Endothelial cell of umbilical vein (primary cell): ENCODE measurements around the gene ARL5C. TPM values are rescaled to one million over a fixed set of nuclear protein-coding genes. Genes with fewer than 3 reads are reported as not detected.
A peak's percentile ranks its signal among the peaks of the same experiment; 100 is the strongest.

ENCODE experiments used
- BruUV-seq: library from RNA; stranded (reverse); fragments of 400-500 nt; replicated peaks from 2 replicates; lab custom pipeline; 2021; lab: Mats Ljungman, UMichigan
- CTCF ChIA-PET: fragments of 300-600, 350-600 bp; sonication (Branson Sonifier 250); formaldehyde crosslinking; loops from one replicate; lab custom pipeline; 2021; ENCODE audit warnings: antibody characterized with exemption, inconsistent platforms; lab: Charles Lee
- POLR2A ChIA-PET: fragments of 300-600, 350-600 bp; sonication (Branson Sonifier 250); formaldehyde crosslinking; loops from one replicate; lab custom pipeline; 2021; ENCODE audit warnings: antibody characterized with exemption, inconsistent platforms; lab: Charles Lee
- DNase-seq: peaks from one replicate; pipeline ENCODE4 v3.0.0-alpha.2; 2011; ENCODE audit warnings: low read depth, low spot score
- FAIRE-seq: peaks from 2 replicates; lab custom pipeline; 2011; peaks lifted over from hg19 to GRCh38; lab: Jason Lieb, UNC
- H2AFZ ChIP-seq: 2 replicates; pipeline ENCODE4 v1.6.0; 2012; ENCODE audit warnings: low read depth, low read length, control low read depth, inconsistent platforms
- H3K27ac ChIP-seq: 2 replicates; pipeline ENCODE4 v1.5.1; 2011; ENCODE audit warnings: low read depth, mild to moderate bottlenecking, control low read depth, low read length, moderate library complexity; ENCODE audit not compliant: insufficient read depth
- H3K27me3 ChIP-seq, 2 experiments: 2 replicates each; pipeline versions ENCODE4 v1.6.0 to v1.6.1; 2011; ENCODE audit warnings: low read length in 2 of 2, mixed read lengths in 1 of 2; ENCODE audit not compliant: control insufficient read depth in 2 of 2, insufficient read depth in 2 of 2
- H3K36me3 ChIP-seq, 2 experiments: 2 replicates in 1 of 2; 3 replicates in 1 of 2; pipeline ENCODE4 v1.5.1; 2011; ENCODE audit warnings: low read length in 2 of 2, mild to moderate bottlenecking in 1 of 2, moderate library complexity in 1 of 2; ENCODE audit not compliant: control insufficient read depth in 2 of 2, insufficient read depth in 2 of 2; ENCODE audit errors: extremely low read depth in 1 of 2
- H3K4me1 ChIP-seq: 3 replicates; pipeline ENCODE4 v1.5.1; 2011; ENCODE audit warnings: mild to moderate bottlenecking, low read length; ENCODE audit not compliant: control insufficient read depth, insufficient read depth; ENCODE audit errors: extremely low read depth
- H3K4me2 ChIP-seq: 2 replicates; pipeline ENCODE4 v1.6.1; 2011; ENCODE audit warnings: low read length, control low read depth, mixed read lengths; ENCODE audit not compliant: insufficient read depth
- H3K4me3 ChIP-seq, 3 experiments: fragments of 200-600 bp in 1 of 3; sonication (generic), shearing (Covaris generic) in 1 of 3; replicated peaks in 1 of 3; 2 replicates each; pipeline ENCODE4 v1.5.1; 2011 to 2016; ENCODE audit warnings: control low read depth in 3 of 3, low read length in 3 of 3, mild to moderate bottlenecking in 2 of 3, inconsistent platforms in 1 of 3, low read depth in 1 of 3, moderate library complexity in 1 of 3; ENCODE audit not compliant: insufficient read depth in 1 of 3
- H3K79me2 ChIP-seq: 2 replicates; pipeline ENCODE4 v1.6.0; 2012; ENCODE audit warnings: low read length, inconsistent platforms; ENCODE audit not compliant: control insufficient read depth, insufficient read depth
- H3K9ac ChIP-seq: replicated peaks from 2 replicates; pipeline ENCODE3; 2011; ENCODE audit warnings: low read length, control low read depth; ENCODE audit not compliant: insufficient read depth; ENCODE audit errors: extremely low read depth
- H3K9me1 ChIP-seq: replicated peaks from 3 replicates; pipeline ENCODE4 v1.6.0; 2011; ENCODE audit warnings: mild to moderate bottlenecking, low read length; ENCODE audit not compliant: control insufficient read depth, insufficient read depth; ENCODE audit errors: extremely low read depth
- H3K9me3 ChIP-seq: replicated peaks from 2 replicates; pipeline ENCODE4 v1.5.1; 2012; ENCODE audit warnings: low read length, inconsistent platforms; ENCODE audit not compliant: control insufficient read depth, insufficient read depth
- H4K20me1 ChIP-seq: replicated peaks from 2 replicates; pipeline ENCODE3; 2011; ENCODE audit warnings: mild to moderate bottlenecking, low read length; ENCODE audit not compliant: control insufficient read depth, insufficient read depth; ENCODE audit errors: extremely low read depth
- EZH2 ChIP-seq: IDR thresholded peaks from 2 replicates; pipeline ENCODE4 v1.6.1; 2012; ENCODE audit warnings: borderline replicate concordance, low read depth, mild to moderate bottlenecking, moderate library complexity, low read length, inconsistent platforms; ENCODE audit not compliant: severe bottlenecking
- MYC ChIP-seq: IDR thresholded peaks from one replicate; pipeline ENCODE4 v1.6.1; 2011; ENCODE audit warnings: mild to moderate bottlenecking, low read depth, low read length
- POLR2A ChIP-seq: IDR thresholded peaks from 2 replicates; pipeline ENCODE4 v1.6.1; 2012; ENCODE audit warnings: low read depth, mild to moderate bottlenecking, control low read depth, low read length
- POLR2AphosphoS5 ChIP-seq: IDR thresholded peaks from 2 replicates; pipeline ENCODE4 v1.6.1; 2012; ENCODE audit warnings: low read depth, mild to moderate bottlenecking, control low read depth, low read length, moderate library complexity; ENCODE audit not compliant: insufficient read depth
- dilution Hi-C: fragments of 300-500 bp; cut with MboI; formaldehyde crosslinking; loops from one replicate; pipeline ENCODE4 v1.15.0; 2019; ENCODE audit warnings: low sequenced_read_pairs; ENCODE audit not compliant: extremely low pct_ligation_motif_present
- intact Hi-C: fragments of 100-400 bp; cut with micrococcal nuclease; formaldehyde crosslinking; loops from one replicate; pipeline ENCODE4 v1.10.0; 2022
- polyA plus RNA-seq, 4 experiments: library from polyadenylated mRNA; depleted of rRNA in 3 of 4; stranded (reverse) in 3 of 4; unstranded in 1 of 4; fragments of >200 nt; gene quantifications; 2 replicates each; pipeline versions ENCODE4 v1.2.1 to v1.2.3, GENCODE V29; 2011 to 2012; ENCODE audit warnings: missing spikeins in 1 of 4
- total RNA-seq: library from RNA; stranded (reverse); gene quantifications from 2 replicates; pipeline ENCODE4 v1.2.3, GENCODE V29; 2021

Gene ARL5C
- total and polyA plus RNA-seq, 2 donors (not counting 3 experiments of a cell fraction or from before 2014, with no cell fraction given) = not detected

DNA sequence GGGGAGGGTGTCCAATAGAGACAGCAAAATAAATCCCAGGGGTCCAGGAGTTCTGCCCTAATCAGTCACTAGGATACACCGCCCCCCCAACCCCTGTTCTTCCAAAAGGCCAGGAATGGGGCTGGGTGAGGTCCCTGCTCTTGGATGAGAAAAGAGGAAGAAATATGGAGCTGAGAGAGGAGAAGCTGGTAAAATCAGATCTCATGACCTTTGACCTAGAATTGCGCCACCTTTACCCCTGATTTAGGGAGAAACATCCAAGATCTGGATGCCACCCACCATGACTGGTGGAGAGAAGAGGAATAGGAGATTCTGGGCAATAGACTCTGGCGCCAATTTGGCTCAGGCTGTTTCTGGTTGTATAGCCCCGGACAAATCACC lies 32.2 kb upstream of the ARL5C start:
- BruUV-seq = no TSS peak
- dilution Hi-C loops = no loop called here
- Histone ChIP-seq H3K4me1 (peaks cover 23% of the 10 kb centered on the region), H3K27ac (no peak overlapping the region), H3K36me3 (peaks cover 11 to 18% of the 10 kb centered on the region in 2 experiments), H3K27me3 (no peaks in the 10 kb centered on the region), H3K9ac (no peak overlapping the region), H3K9me1 (no peaks in the 10 kb centered on the region), H3K9me3 (no peaks in the 10 kb centered on the region), H2AFZ (no peak overlapping the region), H3K4me3 (no peak overlapping the region), H4K20me1 (no peaks in the 10 kb centered on the region), H3K79me2 (peaks cover 44% of the 10 kb centered on the region), H3K4me2 (peak overlapping the region; percentile 32)
- intact Hi-C loops = no loop called here
- ChIA-PET CTCF (interaction anchor here (1.1 kb wide), 1 partner anchor 33 kb away, joined by 3 read pairs; no protein-coding TSS in a partner anchor), POLR2A (no interaction called here)
- FAIRE-seq = no peak
- no peak for TF ChIP-seq MYC
- no peak for TF ChIP-seq POLR2AphosphoS5
- TF ChIP-seq POLR2A = no peak
- TF ChIP-seq EZH2 = no peak
- DNase-seq = no peak

- no TSS peak for BruUV-seq
- Histone ChIP-seq H3K9me3 (no peaks in the 10 kb centered on the region), H3K4me1 (peaks cover 23% of the 10 kb centered on the region), H3K9me1 (no peaks in the 10 kb centered on the region), H2AFZ (peak within 1 kb of the TSS; percentile 77), H3K36me3 (peaks cover 7 to 17% of the 10 kb centered on the region in 2 experiments), H4K20me1 (no peaks in the 10 kb centered on the region), H3K4me2 (peak within 1 kb of the TSS; percentile 54), H3K4me3 (peak within 1 kb of the TSS; percentile 58 to 74 (median 61)), H3K9ac (no peak within 1 kb of the TSS), H3K27ac (no peak within 1 kb of the TSS), H3K27me3 (no peaks in the 10 kb centered on the region), H3K79me2 (peaks cover 43% of the 10 kb centered on the region)
- DNase-seq = peak; percentile 69
- peak; percentile 83 for FAIRE-seq
- ChIA-PET POLR2A (interaction anchor here (0.8 kb wide), 1 partner anchor 45 kb away, joined by 4 read pairs; no protein-coding TSS in a partner anchor), CTCF (interaction anchor here (0.5 to 1.5 kb wide), 5 partner anchors 14 to 215 kb away, joined by 3 to 6 read pairs (median 3); no protein-coding TSS in a partner anchor)
- intact Hi-C loops (no loop called here), dilution Hi-C loops (no loop called here)
- peak; percentile 64 for TF ChIP-seq POLR2AphosphoS5
- no peak for TF ChIP-seq POLR2A
These were observed 31.6 kb upstream of the ARL5C start, which contains the start of gene CACNB1 for GRCh38 chr17:39197380-39198185. Gene CACNB1 (minus strand): TSS chr17:39197669. CDS start chr17:39197495, 174 bp downstream.
